GM11168 (cell line): Measurements from ENCODE around the gene AGPAT1.

Source experiments
- in situ Hi-C: fragments of 300-500 bp; cut with MboI; formaldehyde crosslinking; loops from one replicate; pipeline ENCODE4 v1.12.0; 2022; ENCODE audit warnings: low sequenced_read_pairs; ENCODE audit not compliant: unreplicated experiment

Gene AGPAT1

GRCh38 chr6:32127717-32128592 lies 47.9 kb downstream of the AGPAT1 start, which contains the start of gene ATF6B:
Gene ATF6B, minus strand, starts transcription at chr6:32128246. Its CDS starts 39 bp downstream, at chr6:32128207.
- in situ Hi-C loops: no loop called here

DNA sequence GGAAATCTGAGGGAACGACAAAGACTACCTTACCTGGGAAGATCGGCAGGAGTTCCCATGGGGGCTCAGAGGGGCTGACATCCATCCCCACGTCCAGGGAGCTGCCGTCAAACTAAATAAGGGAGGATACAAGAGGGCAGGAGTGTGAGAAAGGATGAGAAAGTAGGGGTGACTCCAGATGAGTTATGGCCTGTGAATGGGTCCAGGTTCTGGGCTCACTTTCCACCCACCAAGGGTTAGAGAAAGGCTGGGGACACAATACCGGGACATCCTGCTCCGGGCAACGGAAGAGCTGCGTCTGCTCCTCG lies 48.5 kb downstream of the AGPAT1 start:
- in situ Hi-C loops: no loop called here

GRCh38 chr6:32126880-32127279 lies 49.0 kb downstream of the AGPAT1 start:
- in situ Hi-C loops: no loop called here

DNA sequence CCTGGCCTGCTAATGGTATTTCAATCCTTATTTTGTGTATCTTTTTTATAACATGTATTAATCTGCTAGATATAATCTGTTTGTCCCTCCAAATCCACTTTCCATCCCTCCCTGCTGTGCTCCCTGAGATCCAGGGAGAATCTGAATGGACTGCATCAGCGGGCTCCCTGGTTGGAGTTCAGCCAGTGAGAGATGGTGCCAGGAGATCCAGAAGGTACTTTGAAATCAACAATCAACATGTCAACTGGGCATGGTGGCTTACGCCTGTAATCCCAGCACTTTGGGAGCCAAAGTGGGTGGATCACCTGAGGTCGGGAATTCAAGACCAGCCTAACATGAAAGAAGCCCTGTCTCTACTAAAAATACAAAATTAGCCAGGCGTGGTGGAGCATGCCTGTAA lies 52.2 kb downstream of the AGPAT1 start:
- in situ Hi-C loops: no loop called here

GRCh38 chr6:32120573-32121059 lies 55.3 kb downstream of the AGPAT1 start:
- in situ Hi-C loops: no loop called here

- in situ Hi-C loops: no loop called here
Observed at GRCh38 chr6:32118782-32119628, 56.9 kb downstream of the AGPAT1 start.
